Measurements from ENCODE around the gene SLC9A6. TPM values are rescaled to one million over a fixed set of nuclear protein-coding genes. Genes with fewer than 3 reads are reported as not detected.

Gene SLC9A6
- total and polyA plus RNA-seq, 2 of the 8 experiments (the other 6 are each of a cell fraction or from before 2014, with no cell fraction given): 8.0 to 14.1 TPM

GRCh38 chrX:136029766-136030165, 44.5 kb downstream of the SLC9A6 start:
- H3K4me3 ChIP-seq (ENCODE audit: extremely low read depth in 1 of 4, insufficient read depth in 2 of 4, low read depth in 3 of 4, low read length in 4 of 4): no peak overlapping the region
- no peak overlapping the region for H3K23ac ChIP-seq (ENCODE audit: insufficient read length)
- no peaks in the 10 kb centered on the region for H3K4me1 ChIP-seq (replicated peaks in 1 of 4; ENCODE audit: control insufficient read depth in 3 of 4, insufficient read depth in 4 of 4, low read length in 3 of 4)
- no peak overlapping the region for H2AFZ ChIP-seq (ENCODE audit: low read length)
- no peaks in the 10 kb centered on the region for H3K27me3 ChIP-seq (replicated peaks in 1 of 4; ENCODE audit: control insufficient read depth in 3 of 4, extremely low read depth in 1 of 4, insufficient read depth in 3 of 4, low read length in 3 of 4)
- ChIA-PET CTCF (ENCODE audit: partially characterized antibody) (interaction anchor here (1.2 to 3.4 kb wide), 6 partner anchors 39 to 180 kb away, joined by 3 to 41 read pairs (median 17); no protein-coding TSS in a partner anchor), POLR2A (ENCODE audit: partially characterized antibody) (interaction anchor here (1.2 kb wide), 1 partner anchor 10 kb away, joined by 3 read pairs; no protein-coding TSS in a partner anchor)
- no peak overlapping the region for H2BK120ac ChIP-seq (replicated peaks; ENCODE audit: low read depth, low read length)
- no peaks in the 10 kb centered on the region for H3K9me3 ChIP-seq (ENCODE audit: insufficient read depth in 2 of 2, low read depth in 1 of 2, low read length in 1 of 2)
- DNase-seq (ENCODE audit: low read depth in 1 of 2, low spot score in 2 of 2) (no peak), FAIRE-seq (no peak)
- H2BK12ac ChIP-seq (ENCODE audit: low read depth, low read length): no peak overlapping the region
- peaks cover 0 to 3% of the 10 kb centered on the region in 2 experiments for H4K20me1 ChIP-seq (replicated peaks in 1 of 2; ENCODE audit: control insufficient read depth in 1 of 2, insufficient read depth in 2 of 2, low read length in 2 of 2)
- no peak overlapping the region for H4K91ac ChIP-seq (replicated peaks; ENCODE audit: insufficient read length, low read length)
- H3K27ac ChIP-seq (ENCODE audit: low read depth, low read length): no peak overlapping the region
- no peak overlapping the region for H4K8ac ChIP-seq (ENCODE audit: extremely low read depth, insufficient read depth, low read length)
- H3K79me2 ChIP-seq (ENCODE audit: control insufficient read depth in 1 of 2, insufficient read depth in 2 of 2, low read length in 2 of 2): no peaks in the 10 kb centered on the region
- H3K23me2 ChIP-seq (ENCODE audit: low read depth, low read length): no peaks in the 10 kb centered on the region
- peaks cover 0 to 6% (median 0%) of the 10 kb centered on the region in 4 experiments; a peak in 2 of 8 replicates for H3K36me3 ChIP-seq (ENCODE audit: control insufficient read depth in 2 of 4, insufficient read depth in 4 of 4, low read length in 3 of 4)
- 86% methylated on average over 2 of the region's 2 CpGs; no CpG with 5 or more reads in 1 of the 2 experiments for WGBS, 2 experiments (ENCODE audit: extremely low coverage in 1 of 2, insufficient coverage in 1 of 2, insufficient read length in 1 of 2, insufficient replicate concordance in 2 of 2, low coverage in 1 of 2, low lambda C conversion rate in 2 of 2, missing lambda C conversion rate in 1 of 2)
- no peak overlapping the region for H3K56ac ChIP-seq (replicated peaks; ENCODE audit: insufficient read length, low read depth, low read length)
- no peak overlapping the region for H2AK5ac ChIP-seq (ENCODE audit: low read depth, low read length)
- H3K4me2 ChIP-seq (ENCODE audit: insufficient read depth in 1 of 2, low read depth in 2 of 2, low read length in 2 of 2): no peak overlapping the region
- no peaks in the 10 kb centered on the region for H3K79me1 ChIP-seq (ENCODE audit: low read depth, low read length)
- no peak overlapping the region for H3K4ac ChIP-seq (replicated peaks; ENCODE audit: insufficient read length, low read depth, low read length)
- H2BK15ac ChIP-seq (ENCODE audit: low read length): no peak overlapping the region
- H3K14ac ChIP-seq (ENCODE audit: insufficient read length): no peak overlapping the region
- H4K5ac ChIP-seq (ENCODE audit: insufficient read length, low read depth, low read length): no peak overlapping the region
- H2BK20ac ChIP-seq (ENCODE audit: low read length): no peak overlapping the region
- no peak overlapping the region for H3K18ac ChIP-seq (ENCODE audit: extremely low read depth, low read length)
- no peak overlapping the region for H3K9ac ChIP-seq (replicated peaks in 1 of 4; ENCODE audit: extremely low read depth in 1 of 4, low read depth in 3 of 4, low read length in 3 of 4)
- no peak overlapping the region for H2BK5ac ChIP-seq (ENCODE audit: low read depth, low read length)
- TF ChIP-seq POU5F1 (IDR thresholded peaks at IDR 0.05; ENCODE audit: low read depth, low read length): no peak
- TF ChIP-seq EGR1 (IDR thresholded peaks at IDR 0.05; ENCODE audit: borderline replicate concordance, low read depth, low read length): no peak
